ENCODE data around the gene BMP8A.

DNA sequence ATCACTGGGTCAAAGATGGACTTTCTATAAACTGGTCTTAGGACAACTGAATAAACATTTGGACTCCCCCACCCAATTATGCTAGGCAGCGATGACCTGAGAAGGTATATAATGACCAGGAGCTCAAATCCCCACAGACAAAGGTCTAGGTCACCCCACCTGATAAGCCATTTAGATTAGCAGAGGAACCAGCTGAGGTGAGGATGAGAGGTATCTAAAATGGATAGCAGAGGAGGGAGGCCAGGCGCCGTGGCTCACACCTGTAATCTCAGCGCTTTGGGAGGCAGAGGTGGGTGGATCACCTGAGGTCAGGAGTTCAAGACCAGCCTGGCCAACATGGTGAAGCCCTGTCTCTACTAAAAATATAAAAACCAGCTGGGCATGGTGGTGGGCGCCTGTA, 51.5 kb downstream of the BMP8A start:
- TF ChIP-seq TEAD4 (IDR thresholded peaks at IDR 0.05; ENCODE audit: low read depth, low read length) = no peak
- TF ChIP-seq BRCA1 (IDR thresholded peaks at IDR 0.05; ENCODE audit: low read depth, low read length) = no peak
- no peak for TF ChIP-seq YY1 (IDR thresholded peaks at IDR 0.05; ENCODE audit: low read depth, low read length)
- no peak for TF ChIP-seq RNF2 (IDR thresholded peaks at IDR 0.05; ENCODE audit: borderline replicate concordance, low read depth, low read length, missing control alignments, poor library complexity, severe bottlenecking)
- TF ChIP-seq EGR1 (IDR thresholded peaks at IDR 0.05; ENCODE audit: borderline replicate concordance, low read depth, low read length) = no peak
- TF ChIP-seq, protein P1, sequence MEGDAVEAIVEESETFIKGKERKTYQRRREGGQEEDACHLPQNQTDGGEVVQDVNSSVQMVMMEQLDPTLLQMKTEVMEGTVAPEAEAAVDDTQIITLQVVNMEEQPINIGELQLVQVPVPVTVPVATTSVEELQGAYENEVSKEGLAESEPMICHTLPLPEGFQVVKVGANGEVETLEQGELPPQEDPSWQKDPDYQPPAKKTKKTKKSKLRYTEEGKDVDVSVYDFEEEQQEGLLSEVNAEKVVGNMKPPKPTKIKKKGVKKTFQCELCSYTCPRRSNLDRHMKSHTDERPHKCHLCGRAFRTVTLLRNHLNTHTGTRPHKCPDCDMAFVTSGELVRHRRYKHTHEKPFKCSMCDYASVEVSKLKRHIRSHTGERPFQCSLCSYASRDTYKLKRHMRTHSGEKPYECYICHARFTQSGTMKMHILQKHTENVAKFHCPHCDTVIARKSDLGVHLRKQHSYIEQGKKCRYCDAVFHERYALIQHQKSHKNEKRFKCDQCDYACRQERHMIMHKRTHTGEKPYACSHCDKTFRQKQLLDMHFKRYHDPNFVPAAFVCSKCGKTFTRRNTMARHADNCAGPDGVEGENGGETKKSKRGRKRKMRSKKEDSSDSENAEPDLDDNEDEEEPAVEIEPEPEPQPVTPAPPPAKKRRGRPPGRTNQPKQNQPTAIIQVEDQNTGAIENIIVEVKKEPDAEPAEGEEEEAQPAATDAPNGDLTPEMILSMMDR (IDR thresholded peaks at IDR 0.05; ENCODE audit: control extremely low read depth in 1 of 3, insufficient read depth in 1 of 3, low read depth in 1 of 3, low read length in 3 of 3) = no peak

All from H1 (cell line).